Melanocyte of skin (primary cell): ENCODE data around the gene ZNF333. TPM values are rescaled to one million over a fixed set of nuclear protein-coding genes. Genes with fewer than 3 reads are reported as not detected.

Experiments
- total RNA-seq, 2 donors: library from RNA; depleted of rRNA; stranded (reverse); fragments of >200 nt; gene quantifications; 2 replicates each; pipeline ENCODE4 v1.2.3, GENCODE V29; 2012

ZNF333 gene
- 10 to 100 TPM in 1 of 2 donors, 1 to 10 TPM in 1; 6.7 to 17.6 TPM for total RNA-seq

GRCh38 chr19:14689598-14690503, at the start of gene ZNF333:
TSS of gene ZNF333 (plus strand) at chr19:14690048. CDS start at chr19:14693492, 3,444 bp downstream.

GRCh38 chr19:14674764-14675163, 15.1 kb upstream of the ZNF333 start, which contains the start of gene ADGRE3:
TSS of gene ADGRE3 (minus strand) at chr19:14674844. CDS start at chr19:14674770, 74 bp downstream.

GRCh38 chr19:14778110-14778845, 88.4 kb downstream of the ZNF333 start, which contains the start of gene ADGRE2:
TSS of gene ADGRE2 (minus strand) at chr19:14778560. CDS start at chr19:14776756, 1,804 bp downstream.

Other genes with a start within 250 kb of the ZNF333 start
- under 1 TPM in 1 of 2 donors, not detected in 1; 0.33 TPM for gene PTGER1, start 214.7 kb upstream of the ZNF333 start, total RNA-seq
- 100 to 1,000 TPM; 151 to 208 TPM for gene GIPC1, start 193.9 kb upstream of the ZNF333 start, total RNA-seq
- 100 to 1,000 TPM in 1 of 2 donors, 10 to 100 TPM in 1; 84.0 to 131 TPM for gene DNAJB1, start 171.7 kb upstream of the ZNF333 start, total RNA-seq
- gene TECR, start 160.5 kb upstream of the ZNF333 start, total RNA-seq, result 10 to 100 TPM; 77.6 to 78.5 TPM
- gene NDUFB7, start 118.0 kb upstream of the ZNF333 start, total RNA-seq, result 100 to 1,000 TPM; 273 to 333 TPM
- under 1 TPM; under 0.01 to 0.34 TPM for gene CLEC17A, start 107.0 kb upstream of the ZNF333 start, total RNA-seq
- gene ADGRE3, start 15.2 kb upstream of the ZNF333 start, total RNA-seq, result not detected
- gene ADGRE2, start 88.5 kb downstream of the ZNF333 start, total RNA-seq, result 1 to 10 TPM; 1.4 to 1.7 TPM
- gene OR7A5, start 145.1 kb downstream of the ZNF333 start, total RNA-seq, result 1 to 10 TPM in 1 of 2 donors, under 1 TPM in 1; 0.33 to 3.1 TPM
- 1 to 10 TPM in 1 of 2 donors, under 1 TPM in 1; under 0.01 to 1.7 TPM for gene OR7C1, start 145.1 kb downstream of the ZNF333 start, total RNA-seq
- not detected for gene OR7A10, start 158.9 kb downstream of the ZNF333 start, total RNA-seq
- not detected for gene OR7A17, start 196.1 kb downstream of the ZNF333 start, total RNA-seq